ENCODE measurements around the gene TRMT112. TPM values are rescaled to one million over a fixed set of nuclear protein-coding genes. Genes with fewer than 3 reads are reported as not detected.

The TRMT112 gene
- total RNA-seq, 1 donor from 2014 or later: 207 TPM

DNA sequence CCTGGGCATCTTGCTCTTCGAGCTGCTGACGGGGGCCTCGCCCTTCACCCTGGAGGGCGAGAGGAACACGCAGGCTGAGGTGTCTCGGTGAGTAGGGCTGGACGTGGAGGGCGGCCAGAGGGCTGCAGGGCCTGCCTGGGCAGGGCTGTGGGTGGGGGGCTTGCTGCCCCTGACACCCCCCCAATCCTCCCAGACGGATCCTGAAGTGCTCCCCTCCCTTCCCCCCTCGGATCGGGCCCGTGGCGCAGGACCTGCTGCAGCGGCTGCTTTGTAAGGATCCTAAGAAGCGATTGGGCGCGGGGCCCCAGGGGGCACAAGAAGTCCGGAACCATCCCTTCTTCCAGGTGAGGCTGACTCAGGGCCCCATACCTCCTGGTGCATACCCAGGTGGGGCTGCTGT, 44.3 kb upstream of the TRMT112 start:
- H3K4me3 Mint-ChIP-seq: peak overlapping the region; percentile 66
- no peaks in the 10 kb centered on the region for H3K9me3 Mint-ChIP-seq
- no peaks in the 10 kb centered on the region for H3K27me3 Mint-ChIP-seq (ENCODE audit: low read depth)
- peaks cover 4% of the 10 kb centered on the region for H3K36me3 Mint-ChIP-seq (ENCODE audit: low read depth)
- TF ChIP-seq, protein P1, sequence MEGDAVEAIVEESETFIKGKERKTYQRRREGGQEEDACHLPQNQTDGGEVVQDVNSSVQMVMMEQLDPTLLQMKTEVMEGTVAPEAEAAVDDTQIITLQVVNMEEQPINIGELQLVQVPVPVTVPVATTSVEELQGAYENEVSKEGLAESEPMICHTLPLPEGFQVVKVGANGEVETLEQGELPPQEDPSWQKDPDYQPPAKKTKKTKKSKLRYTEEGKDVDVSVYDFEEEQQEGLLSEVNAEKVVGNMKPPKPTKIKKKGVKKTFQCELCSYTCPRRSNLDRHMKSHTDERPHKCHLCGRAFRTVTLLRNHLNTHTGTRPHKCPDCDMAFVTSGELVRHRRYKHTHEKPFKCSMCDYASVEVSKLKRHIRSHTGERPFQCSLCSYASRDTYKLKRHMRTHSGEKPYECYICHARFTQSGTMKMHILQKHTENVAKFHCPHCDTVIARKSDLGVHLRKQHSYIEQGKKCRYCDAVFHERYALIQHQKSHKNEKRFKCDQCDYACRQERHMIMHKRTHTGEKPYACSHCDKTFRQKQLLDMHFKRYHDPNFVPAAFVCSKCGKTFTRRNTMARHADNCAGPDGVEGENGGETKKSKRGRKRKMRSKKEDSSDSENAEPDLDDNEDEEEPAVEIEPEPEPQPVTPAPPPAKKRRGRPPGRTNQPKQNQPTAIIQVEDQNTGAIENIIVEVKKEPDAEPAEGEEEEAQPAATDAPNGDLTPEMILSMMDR (conservative IDR thresholded peaks at IDR 0.05): no peak
- no peak for DNase-seq (ENCODE audit: low read depth, low spot score)
- peaks cover 9% of the 10 kb centered on the region for H3K4me1 Mint-ChIP-seq
- no peak overlapping the region for H3K27ac Mint-ChIP-seq (ENCODE audit: unreplicated experiment)

DNA sequence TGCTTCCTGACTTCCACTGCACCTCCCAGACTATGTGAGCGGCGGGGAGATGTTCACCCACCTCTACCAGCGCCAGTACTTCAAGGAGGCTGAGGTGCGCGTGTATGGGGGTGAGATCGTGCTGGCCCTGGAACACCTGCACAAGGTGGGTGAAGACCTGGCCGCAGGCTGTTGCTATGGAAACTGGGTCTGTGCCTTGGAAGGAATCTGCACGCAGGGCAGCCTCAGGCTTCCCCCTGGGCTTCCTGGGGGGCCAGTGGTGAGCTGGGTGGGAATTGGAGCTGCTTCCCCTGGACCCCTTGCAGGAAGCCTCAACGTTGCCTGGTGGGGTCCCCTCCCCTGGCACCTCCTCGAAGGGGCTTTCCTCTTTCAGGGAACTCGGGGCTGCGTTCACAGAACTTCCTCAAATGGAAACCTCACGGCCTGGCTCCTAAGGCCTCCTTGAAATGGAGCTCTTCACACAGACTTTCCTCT, 43.1 kb upstream of the TRMT112 start:
- Mint-ChIP-seq H3K36me3 (ENCODE audit: low read depth) (no peaks in the 10 kb centered on the region), H3K4me1 (peaks cover 13% of the 10 kb centered on the region), H3K9me3 (no peaks in the 10 kb centered on the region), H3K4me3 (peak overlapping the region; percentile 45), H3K27ac (ENCODE audit: unreplicated experiment) (no peak overlapping the region), H3K27me3 (ENCODE audit: low read depth) (no peaks in the 10 kb centered on the region)
- TF ChIP-seq, protein P1 (conservative IDR thresholded peaks at IDR 0.05): no peak
- no peak for DNase-seq (ENCODE audit: low read depth, low spot score)

DNA sequence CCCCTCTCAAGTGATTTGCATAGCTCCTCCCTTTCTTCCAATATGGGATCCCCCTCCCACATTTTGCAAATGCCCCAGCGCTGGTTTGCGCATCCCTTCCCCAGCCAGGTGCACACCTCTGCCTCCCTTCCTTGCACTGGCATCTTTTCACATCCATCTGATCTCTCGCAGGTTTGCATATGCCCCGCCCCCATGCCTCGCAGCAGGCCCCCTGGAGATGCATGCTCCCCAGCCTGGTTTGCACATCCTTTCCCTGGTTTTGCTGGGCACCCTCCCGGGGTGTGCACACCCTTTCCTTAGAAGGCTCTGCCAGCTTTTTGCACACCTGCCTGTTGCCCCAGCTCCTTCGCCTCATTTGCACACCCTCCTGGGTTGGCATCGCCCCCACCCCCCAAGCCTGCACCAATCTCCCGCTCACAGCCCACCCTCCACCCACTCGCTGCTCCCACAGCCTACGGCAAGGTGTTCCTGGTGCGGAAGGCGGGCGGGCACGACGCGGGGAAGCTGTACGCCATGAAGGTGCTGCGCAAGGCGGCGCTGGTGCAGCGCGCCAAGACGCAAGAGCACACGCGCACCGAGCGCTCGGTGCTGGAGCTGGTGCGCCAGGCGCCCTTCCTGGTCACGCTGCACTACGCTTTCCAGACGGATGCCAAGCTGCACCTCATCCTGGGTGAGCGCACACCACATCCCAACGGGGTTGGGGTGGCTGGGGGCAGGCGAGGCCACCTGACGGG, 42.5 kb upstream of the TRMT112 start:
- TF ChIP-seq, protein P1 (conservative IDR thresholded peaks at IDR 0.05): no peak
- Mint-ChIP-seq H3K36me3 (ENCODE audit: low read depth) (no peaks in the 10 kb centered on the region), H3K27ac (ENCODE audit: unreplicated experiment) (no peak overlapping the region), H3K27me3 (ENCODE audit: low read depth) (no peaks in the 10 kb centered on the region), H3K4me3 (peak overlapping the region; percentile 86), H3K9me3 (no peaks in the 10 kb centered on the region), H3K4me1 (peaks cover 15% of the 10 kb centered on the region)
- DNase-seq (ENCODE audit: low read depth, low spot score): no peak

DNA sequence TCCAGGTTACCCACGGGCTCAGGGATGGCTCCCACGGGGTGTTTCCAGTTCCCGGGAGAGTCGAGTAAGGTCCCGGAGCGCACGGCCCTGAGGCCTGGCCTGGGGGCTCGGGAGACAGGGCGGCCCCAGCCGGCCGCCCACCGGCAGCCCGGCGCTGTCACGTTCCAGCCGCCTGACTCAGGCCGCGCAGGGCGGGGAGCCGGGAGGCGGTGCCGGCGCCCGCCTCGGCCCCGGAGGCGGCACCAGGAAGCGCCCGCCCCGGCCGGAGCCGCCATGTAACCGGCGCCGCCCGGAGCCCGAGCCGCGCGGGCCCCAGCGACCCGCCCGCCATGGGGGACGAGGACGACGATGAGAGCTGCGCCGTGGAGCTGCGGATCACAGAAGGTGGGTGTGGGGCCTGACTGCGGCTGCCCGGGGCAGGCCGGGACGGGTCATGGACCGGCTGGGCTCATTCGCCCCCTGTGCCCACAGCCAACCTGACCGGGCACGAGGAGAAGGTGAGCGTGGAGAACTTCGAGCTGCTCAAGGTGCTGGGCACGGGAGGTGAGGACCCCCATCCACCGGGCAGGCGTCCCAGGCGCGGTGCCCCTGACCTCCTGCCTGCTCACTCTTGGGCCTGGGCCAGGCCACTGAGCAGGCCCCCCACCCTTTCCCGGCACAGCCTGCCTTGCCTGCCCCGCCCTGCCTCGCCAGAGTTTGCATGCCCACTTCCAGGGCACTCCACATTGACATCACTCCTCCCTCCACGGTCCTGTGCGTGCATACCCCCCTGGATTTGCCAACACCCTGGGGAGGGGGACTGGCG, 41.8 kb upstream of the TRMT112 start, which contains the start of gene RPS6KA4:
RPS6KA4 (plus strand) TSS at position 256 of the 805 bp plus-strand sequence; CDS start at position 330, 74 bp downstream.
- Mint-ChIP-seq H3K4me1 (peaks cover 15% of the 10 kb centered on the region), H3K27ac (ENCODE audit: unreplicated experiment) (no peak within 1 kb of the TSS)
- DNase-seq (ENCODE audit: low read depth, low spot score): no peak

DNA sequence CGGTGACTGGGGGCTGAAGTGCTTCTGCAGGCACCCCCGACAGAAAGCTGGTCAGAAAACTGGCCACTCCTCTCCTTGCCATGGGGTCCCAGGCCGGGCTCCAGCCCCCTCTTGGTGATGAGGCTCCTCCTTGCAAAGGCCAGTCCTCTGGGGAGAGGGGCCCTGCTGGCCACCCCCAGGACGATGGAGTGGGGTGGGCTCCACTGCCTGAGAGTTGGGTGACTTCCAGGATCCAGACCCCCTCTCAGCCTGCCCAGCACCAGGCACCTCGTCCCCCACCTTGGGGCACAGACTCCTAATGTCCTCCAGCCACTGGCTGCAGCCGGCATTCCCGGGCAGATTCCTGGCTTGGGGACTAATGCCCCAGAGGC, 41.2 kb upstream of the TRMT112 start:
- TF ChIP-seq, protein P1 (conservative IDR thresholded peaks at IDR 0.05): no peak
- H3K36me3 Mint-ChIP-seq (ENCODE audit: low read depth): no peaks in the 10 kb centered on the region
- no peak for DNase-seq (ENCODE audit: low read depth, low spot score)
- H3K27me3 Mint-ChIP-seq (ENCODE audit: low read depth): no peaks in the 10 kb centered on the region
- no peaks in the 10 kb centered on the region for H3K9me3 Mint-ChIP-seq
- H3K4me1 Mint-ChIP-seq: peaks cover 15% of the 10 kb centered on the region
- peak overlapping the region; percentile 47 for H3K4me3 Mint-ChIP-seq
- no peak overlapping the region for H3K27ac Mint-ChIP-seq (ENCODE audit: unreplicated experiment)

More for the DNA sequence above, 41.8 kb upstream of the TRMT112 start, which contains the start of gene RPS6KA4:
- H3K9me3 Mint-ChIP-seq: no peaks in the 10 kb centered on the region
- H3K27me3 Mint-ChIP-seq (ENCODE audit: low read depth): no peaks in the 10 kb centered on the region
- no peaks in the 10 kb centered on the region for H3K36me3 Mint-ChIP-seq (ENCODE audit: low read depth)
- TF ChIP-seq, protein P1 (conservative IDR thresholded peaks at IDR 0.05): no peak
- peak within 1 kb of the TSS; percentile 86 for H3K4me3 Mint-ChIP-seq
